ENCODE results near the gene HLA-A. TPM values are rescaled to one million over a fixed set of nuclear protein-coding genes. Genes with fewer than 3 reads are reported as not detected.

Gene HLA-A
- total RNA-seq, 4 donors from 2014 or later, result 354 to 771 (median 610) TPM

GRCh38 chr6:29945281-29945820, 3.0 kb downstream of the HLA-A start:
- no peak for TF ChIP-seq CTCF (IDR thresholded peaks at IDR 0.05)
- ATAC-seq (ENCODE audit: low FRiP score) (no peak), DNase-seq (ENCODE audit: low spot score) (no peak)

GRCh38 chr6:29946223-29947076, 4.1 kb downstream of the HLA-A start:
- no peak for TF ChIP-seq CTCF (IDR thresholded peaks at IDR 0.05)
- DNase-seq (ENCODE audit: low spot score) (no peak), ATAC-seq (ENCODE audit: low FRiP score) (no peak)

- ATAC-seq (ENCODE audit: low FRiP score), result no peak
Measured at GRCh38 chr6:29947077-29947980, 5.0 kb downstream of the HLA-A start.

GRCh38 chr6:29948277-29948676, 5.9 kb downstream of the HLA-A start:
- ATAC-seq (ENCODE audit: low FRiP score) (no peak), DNase-seq (ENCODE audit: low spot score) (no peak)
- TF ChIP-seq CTCF (IDR thresholded peaks at IDR 0.05), result no peak

More at GRCh38 chr6:29947077-29947980, 5.0 kb downstream of the HLA-A start:
- no peak for TF ChIP-seq CTCF (IDR thresholded peaks at IDR 0.05)
- DNase-seq (ENCODE audit: low spot score), result no peak

GRCh38 chr6:29949934-29950333, 7.6 kb downstream of the HLA-A start:
- ATAC-seq (ENCODE audit: low FRiP score) (no peak), DNase-seq (ENCODE audit: low spot score) (no peak)
- TF ChIP-seq CTCF (IDR thresholded peaks at IDR 0.05), result no peak

GRCh38 chr6:29951882-29952281, 9.6 kb downstream of the HLA-A start:
- ATAC-seq (ENCODE audit: low FRiP score) (no peak), DNase-seq (ENCODE audit: low spot score) (no peak)
- TF ChIP-seq CTCF (IDR thresholded peaks at IDR 0.05), result no peak
